SK-N-SH (cell line): ENCODE data around the gene NUP88. TPM values are rescaled to one million over a fixed set of nuclear protein-coding genes. Genes with fewer than 3 reads are reported as not detected.

Source experiments
- CTCF ChIA-PET: fragments of 300-600, 350-600 bp; formaldehyde crosslinking; extraction: SDS; loops from one replicate; lab custom pipeline; 2021; lab: Yijun Ruan, JAX
- POLR2A ChIA-PET: fragments of 350-600 bp; sonication (Branson Sonifier 250); formaldehyde crosslinking; extraction: SDS; loops from one replicate; lab custom pipeline; 2020; ENCODE audit warnings: antibody characterized with exemption, inconsistent platforms; lab: Yijun Ruan, JAX
- DNase-seq: peaks from one replicate; pipeline ENCODE4 v3.0.0; 2012
- H2AFZ ChIP-seq: fragments of 200-600 bp; sonication (generic); 2 replicates; pipeline ENCODE4 v1.8.1; 2016; ENCODE audit warnings: antibody characterized with exemption, mild to moderate bottlenecking, low read depth
- H3F3A ChIP-seq: fragments of 200-600 bp; sonication (generic); replicated peaks from 2 replicates; pipeline ENCODE3; 2016; ENCODE audit warnings: antibody characterized with exemption, mild to moderate bottlenecking; ENCODE audit not compliant: insufficient read depth
- H3K27ac ChIP-seq, 2 experiments: fragments of 200-500 bp in 1 of 2; fragments of 200-600 bp in 1 of 2; sonication (Bioruptor generic) in 1 of 2; sonication (generic), shearing (Covaris generic) in 1 of 2; 2 replicates each; pipeline versions ENCODE4 v1.5.1 to v1.6.1; 2014 to 2016; ENCODE audit warnings: low read depth in 2 of 2, inconsistent platforms in 1 of 2, low read length in 1 of 2, mild to moderate bottlenecking in 1 of 2, mixed read lengths in 1 of 2
- H3K27me3 ChIP-seq: fragments of 200-600 bp; sonication (generic), shearing (Covaris generic); 2 replicates; pipeline ENCODE4 v1.6.1; 2016; ENCODE audit warnings: mixed run types; ENCODE audit not compliant: insufficient read depth
- H3K36me3 ChIP-seq, 2 experiments: fragments of 200-500 bp in 1 of 2; fragments of 200-600 bp in 1 of 2; sonication (Bioruptor generic) in 1 of 2; sonication (generic) in 1 of 2; replicated peaks in 1 of 2; 2 replicates each; pipeline versions ENCODE3 to v1.5.1; 2014 to 2016; ENCODE audit warnings: low read length in 1 of 2, mild to moderate bottlenecking in 1 of 2; ENCODE audit not compliant: insufficient read depth in 2 of 2, control insufficient read depth in 1 of 2
- H3K4me1 ChIP-seq, 2 experiments: fragments of 200-500 bp in 1 of 2; fragments of 200-600 bp in 1 of 2; sonication (Bioruptor generic) in 1 of 2; sonication (generic), shearing (Covaris generic) in 1 of 2; 2 replicates each; pipeline versions ENCODE4 v1.5.1 to v1.6.1; 2014 to 2016; ENCODE audit warnings: low read depth in 1 of 2, low read length in 1 of 2, mixed run types in 1 of 2; ENCODE audit not compliant: insufficient read depth in 2 of 2, control insufficient read depth in 1 of 2
- H3K4me2 ChIP-seq: fragments of 200-600 bp; sonication (generic), shearing (Covaris generic); 2 replicates; pipeline ENCODE4 v1.6.1; 2017; ENCODE audit warnings: mixed run types
- H3K4me3 ChIP-seq, 2 experiments: fragments of 200-500 bp in 1 of 2; fragments of 200-600 bp in 1 of 2; sonication (Bioruptor generic) in 1 of 2; sonication (generic), shearing (Covaris generic) in 1 of 2; 2 replicates each; pipeline versions ENCODE4 v1.5.1 to v1.8.1; 2014 to 2016; ENCODE audit warnings: low read depth in 2 of 2, inconsistent platforms in 1 of 2, low read length in 1 of 2, mild to moderate bottlenecking in 1 of 2, mixed read lengths in 1 of 2, moderate library complexity in 1 of 2
- H3K79me2 ChIP-seq: fragments of 200-600 bp; sonication (generic); 2 replicates; pipeline ENCODE4 v1.8.1; 2017; ENCODE audit warnings: mild to moderate bottlenecking; ENCODE audit not compliant: insufficient read depth
- H3K9ac ChIP-seq: fragments of 200-600 bp; sonication (generic); 2 replicates; pipeline ENCODE4 v1.6.1; 2017; ENCODE audit warnings: mixed run types
- H3K9me2 ChIP-seq: fragments of 200-600 bp; sonication (generic); 2 replicates; pipeline ENCODE4 v1.6.1; 2017; ENCODE audit warnings: mixed run types
- H3K9me3 ChIP-seq: fragments of 200-600 bp; sonication (generic); 2 replicates; pipeline ENCODE4 v1.6.1; 2017; ENCODE audit warnings: mixed run types, mild to moderate bottlenecking, moderate library complexity
- H4K20me1 ChIP-seq: fragments of 200-600 bp; sonication (generic); 2 replicates; pipeline ENCODE4 v1.6.1; 2017; ENCODE audit warnings: mild to moderate bottlenecking, mixed run types; ENCODE audit not compliant: insufficient read depth
- ELF1 ChIP-seq: IDR thresholded peaks from 2 replicates; pipeline ENCODE4 v1.4.0; 2012
- EP300 ChIP-seq, 2 experiments: IDR thresholded peaks; 2 replicates each; pipeline versions ENCODE4 v1.4.0 to v1.6.1; 2012; ENCODE audit warnings: borderline replicate concordance in 1 of 2, low read depth in 1 of 2, low read length in 1 of 2
- EZH2phosphoT487 ChIP-seq: fragments of 200-600 bp; sonication (generic); IDR thresholded peaks from 2 replicates; pipeline ENCODE4 v1.6.1; 2017; ENCODE audit warnings: low read depth, mixed run types, mild to moderate bottlenecking, antibody characterized with exemption, moderate library complexity, borderline replicate concordance
- REST ChIP-seq: IDR thresholded peaks from 2 replicates; pipeline ENCODE4 v1.6.1; 2012; ENCODE audit warnings: mild to moderate bottlenecking, low read depth, low read length, moderate library complexity
- SMC3 ChIP-seq: IDR thresholded peaks from 2 replicates; pipeline ENCODE4 v1.6.1; 2012; ENCODE audit warnings: low read depth, low read length, improper control_type of control experiment
- USF1 ChIP-seq: IDR thresholded peaks from 2 replicates; pipeline ENCODE4 v1.4.0; 2012; ENCODE audit warnings: low read depth, borderline replicate concordance
- ZBTB33 ChIP-seq: IDR thresholded peaks from 2 replicates; pipeline ENCODE4 v1.4.0; 2012; ENCODE audit warnings: low read depth, borderline replicate concordance
- WGBS: methylation state at CpG from one replicate; pipeline ENCODE4 v1.1.6; 2017; ENCODE audit warnings: low lambda C conversion rate; 5-methylcytosine and 5-hydroxymethylcytosine counted together
- polyA plus RNA-seq, 3 experiments: library from polyadenylated mRNA; depleted of rRNA; stranded (reverse); fragments of >200 nt; gene quantifications; 2 replicates each; pipeline ENCODE4 v1.2.3, GENCODE V29; 2012
- TF ChIP-seq, protein P1 (sequence below): fragments of 150-350 bp; IDR thresholded peaks from 2 replicates; pipeline ENCODE4 v1.6.1; 2016; ENCODE audit warnings: mild to moderate bottlenecking, low read depth, low read length
- TF ChIP-seq, protein P2 (sequence below): fragments of 150-350 bp; IDR thresholded peaks from 2 replicates; pipeline ENCODE4 v1.6.1; 2017; ENCODE audit warnings: antibody characterized with exemption, low read length, low read depth, borderline replicate concordance

Gene NUP88
- polyA plus RNA-seq, 1 of the 3 experiments (the other 2 are of a cell fraction) = 54.1 TPM

- Histone ChIP-seq H4K20me1 (no peaks in the 10 kb centered on the region), H3K4me3 (no peak overlapping the region), H3K36me3 (peaks cover 46 to 56% of the 10 kb centered on the region in 2 experiments), H3K9ac (no peak overlapping the region), H3F3A (peaks cover 13% of the 10 kb centered on the region), H2AFZ (no peak overlapping the region), H3K79me2 (no peaks in the 10 kb centered on the region; the same call in 1 of the 2 replicates), H3K4me2 (no peak overlapping the region), H3K4me1 (peaks cover 0 to 5% of the 10 kb centered on the region in 2 experiments; a peak in 3 of 4 replicates), H3K9me3 (no peaks in the 10 kb centered on the region), H3K27me3 (no peaks in the 10 kb centered on the region), H3K27ac (no peak overlapping the region), H3K9me2 (no peaks in the 10 kb centered on the region)
- 90% methylated on average over 21 of the region's 22 CpGs for WGBS
- no peak for TF ChIP-seq EZH2phosphoT487
- TF ChIP-seq, protein P1, sequence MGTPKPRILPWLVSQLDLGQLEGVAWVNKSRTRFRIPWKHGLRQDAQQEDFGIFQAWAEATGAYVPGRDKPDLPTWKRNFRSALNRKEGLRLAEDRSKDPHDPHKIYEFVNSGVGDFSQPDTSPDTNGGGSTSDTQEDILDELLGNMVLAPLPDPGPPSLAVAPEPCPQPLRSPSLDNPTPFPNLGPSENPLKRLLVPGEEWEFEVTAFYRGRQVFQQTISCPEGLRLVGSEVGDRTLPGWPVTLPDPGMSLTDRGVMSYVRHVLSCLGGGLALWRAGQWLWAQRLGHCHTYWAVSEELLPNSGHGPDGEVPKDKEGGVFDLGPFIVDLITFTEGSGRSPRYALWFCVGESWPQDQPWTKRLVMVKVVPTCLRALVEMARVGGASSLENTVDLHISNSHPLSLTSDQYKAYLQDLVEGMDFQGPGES = no peak
- TF ChIP-seq, protein P2, sequence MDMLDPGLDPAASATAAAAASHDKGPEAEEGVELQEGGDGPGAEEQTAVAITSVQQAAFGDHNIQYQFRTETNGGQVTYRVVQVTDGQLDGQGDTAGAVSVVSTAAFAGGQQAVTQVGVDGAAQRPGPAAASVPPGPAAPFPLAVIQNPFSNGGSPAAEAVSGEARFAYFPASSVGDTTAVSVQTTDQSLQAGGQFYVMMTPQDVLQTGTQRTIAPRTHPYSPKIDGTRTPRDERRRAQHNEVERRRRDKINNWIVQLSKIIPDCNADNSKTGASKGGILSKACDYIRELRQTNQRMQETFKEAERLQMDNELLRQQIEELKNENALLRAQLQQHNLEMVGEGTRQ = no peak
- no peak for TF ChIP-seq ELF1
- no peak for TF ChIP-seq ZBTB33
- no peak for TF ChIP-seq SMC3
- TF ChIP-seq EP300 (IDR thresholded peaks at IDR 0.05; ENCODE audit: borderline replicate concordance in 1 of 2, low read depth in 1 of 2, low read length in 1 of 2) = no peak
- TF ChIP-seq USF1 = no peak
- no peak for TF ChIP-seq REST
- ChIA-PET POLR2A (no interaction called here), CTCF (interaction anchor here (0.9 to 1.7 kb wide), 2 partner anchors 14 to 194 kb away, joined by 3 to 4 read pairs; no protein-coding TSS in a partner anchor)
- DNase-seq = no peak
Measured at GRCh38 chr17:5444209-5444608, 24.7 kb upstream of the NUP88 start.
